ENCODE data around the gene FAM20C.

- TF ChIP-seq, protein P1, sequence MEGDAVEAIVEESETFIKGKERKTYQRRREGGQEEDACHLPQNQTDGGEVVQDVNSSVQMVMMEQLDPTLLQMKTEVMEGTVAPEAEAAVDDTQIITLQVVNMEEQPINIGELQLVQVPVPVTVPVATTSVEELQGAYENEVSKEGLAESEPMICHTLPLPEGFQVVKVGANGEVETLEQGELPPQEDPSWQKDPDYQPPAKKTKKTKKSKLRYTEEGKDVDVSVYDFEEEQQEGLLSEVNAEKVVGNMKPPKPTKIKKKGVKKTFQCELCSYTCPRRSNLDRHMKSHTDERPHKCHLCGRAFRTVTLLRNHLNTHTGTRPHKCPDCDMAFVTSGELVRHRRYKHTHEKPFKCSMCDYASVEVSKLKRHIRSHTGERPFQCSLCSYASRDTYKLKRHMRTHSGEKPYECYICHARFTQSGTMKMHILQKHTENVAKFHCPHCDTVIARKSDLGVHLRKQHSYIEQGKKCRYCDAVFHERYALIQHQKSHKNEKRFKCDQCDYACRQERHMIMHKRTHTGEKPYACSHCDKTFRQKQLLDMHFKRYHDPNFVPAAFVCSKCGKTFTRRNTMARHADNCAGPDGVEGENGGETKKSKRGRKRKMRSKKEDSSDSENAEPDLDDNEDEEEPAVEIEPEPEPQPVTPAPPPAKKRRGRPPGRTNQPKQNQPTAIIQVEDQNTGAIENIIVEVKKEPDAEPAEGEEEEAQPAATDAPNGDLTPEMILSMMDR (IDR thresholded peaks at IDR 0.05) = no peak
- TF ChIP-seq POLR2AphosphoS5 (IDR thresholded peaks at IDR 0.05) = no peak
- no peak for TF ChIP-seq POLR2A (IDR thresholded peaks at IDR 0.05)
These were observed 15.8 kb downstream of the FAM20C start for GRCh38 chr7:208130-208673.

Measured in prostate gland (tissue), 2 donors.